ENCODE measurements around the gene AFTPH.

AFTPH gene

GRCh38 chr2:64523666-64524603 lies at the start of gene AFTPH:
AFTPH (plus strand) TSS chr2:64524328; CDS start chr2:64551475, 27,147 bp downstream.
- ATAC-seq, result peak; percentile 97
- DNase-seq, result peak; percentile 99

GRCh38 chr2:64474636-64475035 lies 49.5 kb upstream of the AFTPH start:
- ATAC-seq (no peak), DNase-seq (no peak)

- DNase-seq (no peak), ATAC-seq (no peak)
Observed at GRCh38 chr2:64477037-64477436, 47.1 kb upstream of the AFTPH start.

GRCh38 chr2:64477979-64478378 lies 46.1 kb upstream of the AFTPH start:
- ATAC-seq, result no peak
- DNase-seq, result no peak

GRCh38 chr2:64478502-64479230 lies 45.5 kb upstream of the AFTPH start:
- peak; percentile 32 for DNase-seq
- ATAC-seq, result peak; percentile 78

- peak; percentile 28 for DNase-seq
- peak; percentile 85 for ATAC-seq
Observed at GRCh38 chr2:64479259-64480117, 44.6 kb upstream of the AFTPH start.

GRCh38 chr2:64481665-64482064 lies 42.5 kb upstream of the AFTPH start:
- no peak for DNase-seq
- no peak for ATAC-seq

GRCh38 chr2:64482243-64482642 lies 41.9 kb upstream of the AFTPH start:
- DNase-seq (no peak), ATAC-seq (no peak)

GRCh38 chr2:64482765-64483504 lies 41.2 kb upstream of the AFTPH start:
- no peak for DNase-seq
- no peak for ATAC-seq

- no peak for DNase-seq
- no peak for ATAC-seq
Observed at GRCh38 chr2:64485331-64485730, 38.8 kb upstream of the AFTPH start.

- no peak for ATAC-seq
- no peak for DNase-seq
Observed at GRCh38 chr2:64485961-64486360, 38.2 kb upstream of the AFTPH start.

GRCh38 chr2:64487256-64488049 lies 36.7 kb upstream of the AFTPH start:
- ATAC-seq (no peak), DNase-seq (no peak)

GRCh38 chr2:64488050-64488974 lies 35.8 kb upstream of the AFTPH start:
- peak; percentile 88 for DNase-seq
- ATAC-seq, result peak; percentile 83

- DNase-seq (no peak), ATAC-seq (no peak)
Observed at GRCh38 chr2:64489081-64489751, 34.9 kb upstream of the AFTPH start.

GRCh38 chr2:64491426-64491825 lies 32.7 kb upstream of the AFTPH start:
- DNase-seq (no peak), ATAC-seq (no peak)

GRCh38 chr2:64492272-64492671 lies 31.9 kb upstream of the AFTPH start:
- DNase-seq (no peak), ATAC-seq (no peak)

- no peak for ATAC-seq
- no peak for DNase-seq
Observed at GRCh38 chr2:64492821-64493220, 31.3 kb upstream of the AFTPH start.

GRCh38 chr2:64493788-64494187 lies 30.3 kb upstream of the AFTPH start:
- DNase-seq (no peak), ATAC-seq (no peak)

GRCh38 chr2:64498438-64498837 lies 25.7 kb upstream of the AFTPH start:
- DNase-seq (no peak), ATAC-seq (no peak)

Measured in stimulated activated naive CD8-positive, alpha-beta T cell treated with anti-CD3 and anti-CD28 coated beads, Interleukin-15, Interleukin-2, amounts not matched to agents 100 U/mL and 50 U/mL, for 24 hours (primary cell).